WTC11 (cell line): ENCODE measurements around the gene TARP.

Source experiments
- CBFB ChIP-seq: sonication (generic); formaldehyde crosslinking; IDR thresholded peaks from 2 replicates; pipeline ENCODE4 v1.8.1; 2022; ENCODE audit warnings: mild to moderate bottlenecking, low read depth, missing genetic modification reagents
- CDX4 ChIP-seq: fragments of 250-450 bp; sonication (Bioruptor Pico); IDR thresholded peaks from 2 replicates; pipeline ENCODE4 v1.9.0; 2021; ENCODE audit warnings: moderate library complexity, mild to moderate bottlenecking, inconsistent platforms, borderline replicate concordance
- CTCF ChIP-seq: fragments of 200-600 bp; IDR thresholded peaks from 2 replicates; pipeline ENCODE4 v1.8.0; 2022; ENCODE audit warnings: antibody characterized with exemption
- ETV6 ChIP-seq: sonication (generic); formaldehyde crosslinking; IDR thresholded peaks from 2 replicates; pipeline ENCODE4 v1.8.1; 2022; ENCODE audit warnings: mild to moderate bottlenecking, missing genetic modification reagents
- GRHL2 ChIP-seq: fragments of 250-450 bp; sonication (Bioruptor Pico); IDR thresholded peaks from 2 replicates; pipeline ENCODE4 v1.8.0; 2022; ENCODE audit warnings: mild to moderate bottlenecking, moderate library complexity; ENCODE audit not compliant: insufficient replicate concordance, severe bottlenecking
- NFATC4 ChIP-seq: fragments of 250-450 bp; sonication (Bioruptor Pico); IDR thresholded peaks from 2 replicates; pipeline ENCODE4 v1.9.0; 2021; ENCODE audit warnings: mild to moderate bottlenecking
- ZSCAN18 ChIP-seq: fragments of 250-450 bp; sonication (Bioruptor Pico); IDR thresholded peaks from 2 replicates; pipeline ENCODE4 v2.1.2; 2022; ENCODE audit warnings: mild to moderate bottlenecking, moderate library complexity
- TF ChIP-seq, protein P1 (sequence below): sonication (generic); formaldehyde crosslinking; IDR thresholded peaks from 2 replicates; pipeline ENCODE4 v1.8.1; 2023; ENCODE audit warnings: mild to moderate bottlenecking, missing genetic modification reagents, moderate library complexity
- TF ChIP-seq, protein P2 (sequence below): sonication (generic); formaldehyde crosslinking; IDR thresholded peaks from 2 replicates; pipeline ENCODE4 v1.8.1; 2022; ENCODE audit warnings: low read depth, missing genetic modification reagents, borderline replicate concordance

DNA sequence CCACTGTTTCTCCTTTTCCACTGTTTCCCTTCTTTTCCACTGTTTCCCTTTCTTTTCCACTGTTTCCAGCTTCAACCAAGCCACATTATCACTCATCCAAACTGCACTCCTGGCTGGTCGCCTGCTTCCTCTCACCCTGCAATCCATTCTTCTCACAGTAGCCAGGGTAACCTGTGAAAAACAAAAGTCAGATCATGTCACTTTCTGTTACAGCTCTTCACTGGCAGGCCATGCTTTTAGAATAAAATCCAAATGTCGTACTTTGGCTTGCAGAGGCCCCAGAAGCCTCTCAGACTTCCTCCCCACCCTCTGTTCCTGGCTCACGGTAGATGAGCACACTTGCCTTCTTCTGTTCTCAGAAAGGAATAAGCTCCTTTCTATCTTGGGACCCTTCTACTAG lies 61.5 kb downstream of the TARP start:
- TF ChIP-seq CDX4 (no peak), CTCF (no peak), ETV6 (CRISPR knock-in tag) (no peak), GRHL2 (CRISPR knock-in tag) (no peak), ZSCAN18 (CRISPR knock-in tag) (no peak), CBFB (CRISPR knock-in tag) (no peak), NFATC4 (CRISPR knock-in tag) (no peak)
- TF ChIP-seq, protein P1, sequence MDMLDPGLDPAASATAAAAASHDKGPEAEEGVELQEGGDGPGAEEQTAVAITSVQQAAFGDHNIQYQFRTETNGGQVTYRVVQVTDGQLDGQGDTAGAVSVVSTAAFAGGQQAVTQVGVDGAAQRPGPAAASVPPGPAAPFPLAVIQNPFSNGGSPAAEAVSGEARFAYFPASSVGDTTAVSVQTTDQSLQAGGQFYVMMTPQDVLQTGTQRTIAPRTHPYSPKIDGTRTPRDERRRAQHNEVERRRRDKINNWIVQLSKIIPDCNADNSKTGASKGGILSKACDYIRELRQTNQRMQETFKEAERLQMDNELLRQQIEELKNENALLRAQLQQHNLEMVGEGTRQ (CRISPR knock-in tag): no peak
- TF ChIP-seq, protein P2, sequence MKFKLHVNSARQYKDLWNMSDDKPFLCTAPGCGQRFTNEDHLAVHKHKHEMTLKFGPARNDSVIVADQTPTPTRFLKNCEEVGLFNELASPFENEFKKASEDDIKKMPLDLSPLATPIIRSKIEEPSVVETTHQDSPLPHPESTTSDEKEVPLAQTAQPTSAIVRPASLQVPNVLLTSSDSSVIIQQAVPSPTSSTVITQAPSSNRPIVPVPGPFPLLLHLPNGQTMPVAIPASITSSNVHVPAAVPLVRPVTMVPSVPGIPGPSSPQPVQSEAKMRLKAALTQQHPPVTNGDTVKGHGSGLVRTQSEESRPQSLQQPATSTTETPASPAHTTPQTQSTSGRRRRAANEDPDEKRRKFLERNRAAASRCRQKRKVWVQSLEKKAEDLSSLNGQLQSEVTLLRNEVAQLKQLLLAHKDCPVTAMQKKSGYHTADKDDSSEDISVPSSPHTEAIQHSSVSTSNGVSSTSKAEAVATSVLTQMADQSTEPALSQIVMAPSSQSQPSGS (CRISPR knock-in tag): no peak
